IMR-90 (cell line): Measurements from ENCODE around the gene KCNQ5. TPM values are rescaled to one million over a fixed set of nuclear protein-coding genes. Genes with fewer than 3 reads are reported as not detected.

Experiments
- ATAC-seq: fragments of 200-7000 bp; cut with Tn5 transposase; 2 replicates; pipeline ENCODE4 v1.9.1; 2020; ENCODE audit warnings: low read depth, mild to moderate bottlenecking, moderate library complexity
- BruUV-seq: library from RNA; stranded (reverse); fragments of 400-500 nt; replicated peaks from 2 replicates; lab custom pipeline; 2021; lab: Mats Ljungman, UMichigan
- CTCF ChIA-PET: fragments of 300-600 bp; formaldehyde crosslinking; extraction: SDS; loops from one replicate; lab custom pipeline; 2021; ENCODE audit warnings: antibody characterized with exemption; lab: Yijun Ruan, JAX
- POLR2A ChIA-PET: fragments of 300-600 bp; sonication (Branson Sonifier 250); formaldehyde crosslinking; loops from one replicate; lab custom pipeline; 2022; ENCODE audit warnings: antibody characterized with exemption; ENCODE audit not compliant: unreplicated experiment; lab: Charles Lee
- DNase-seq: peaks from one replicate; pipeline ENCODE4 v3.0.0; 2013
- H2AFZ ChIP-seq: replicated peaks from 2 replicates; pipeline ENCODE3; 2013; ENCODE audit warnings: low read length, mild to moderate bottlenecking; ENCODE audit not compliant: poor library complexity
- H2AK5ac ChIP-seq: 2 replicates; pipeline ENCODE4 v1.6.1; 2013; ENCODE audit warnings: low read depth, low read length, inconsistent platforms
- H2AK9ac ChIP-seq: replicated peaks from 2 replicates; pipeline ENCODE3; 2013; ENCODE audit warnings: mild to moderate bottlenecking, low read depth, low read length, moderate library complexity; ENCODE audit not compliant: poor library complexity
- H2BK120ac ChIP-seq: 2 replicates; pipeline ENCODE4 v1.6.1; 2013; ENCODE audit warnings: low read depth, low read length, inconsistent platforms
- H2BK15ac ChIP-seq: 3 replicates; pipeline ENCODE4 v1.6.1; 2013; ENCODE audit warnings: low read depth, low read length, inconsistent platforms
- H2BK20ac ChIP-seq: 2 replicates; pipeline ENCODE4 v1.6.1; 2013; ENCODE audit warnings: low read depth, mild to moderate bottlenecking, inconsistent platforms, low read length, moderate library complexity
- H2BK5ac ChIP-seq: 2 replicates; pipeline ENCODE4 v1.6.1; 2013; ENCODE audit warnings: mild to moderate bottlenecking, low read depth, low read length, inconsistent platforms; ENCODE audit not compliant: poor library complexity, severe bottlenecking
- H3K14ac ChIP-seq: replicated peaks from 2 replicates; pipeline ENCODE4 v1.6.1; 2013; ENCODE audit warnings: low read depth, low read length, inconsistent platforms
- H3K18ac ChIP-seq: 2 replicates; pipeline ENCODE4 v1.6.1; 2013; ENCODE audit warnings: low read depth, low read length, control low read depth
- H3K23ac ChIP-seq: 2 replicates; pipeline ENCODE4 v1.6.1; 2013; ENCODE audit warnings: low read depth, low read length, inconsistent platforms
- H3K27ac ChIP-seq: 2 replicates; pipeline ENCODE4 v1.5.1; 2013; ENCODE audit warnings: mild to moderate bottlenecking, control low read depth, low read length; ENCODE audit not compliant: insufficient read depth
- H3K27me3 ChIP-seq: 2 replicates; pipeline ENCODE4 v1.6.1; 2013; ENCODE audit warnings: low read length; ENCODE audit not compliant: control insufficient read depth, insufficient read depth
- H3K36me3 ChIP-seq: 2 replicates; pipeline ENCODE4 v1.6.1; 2013; ENCODE audit warnings: low read length, mixed read lengths; ENCODE audit not compliant: control insufficient read depth, insufficient read depth
- H3K4ac ChIP-seq: 2 replicates; pipeline ENCODE4 v1.6.1; 2013; ENCODE audit warnings: low read depth, low read length, inconsistent platforms
- H3K4me1 ChIP-seq: 2 replicates; pipeline ENCODE4 v1.6.1; 2013; ENCODE audit warnings: low read length, mixed read lengths; ENCODE audit not compliant: control insufficient read depth, insufficient read depth
- H3K4me2 ChIP-seq: 2 replicates; pipeline ENCODE4 v1.6.1; 2013; ENCODE audit warnings: low read depth, mild to moderate bottlenecking, control low read depth, low read length, moderate library complexity
- H3K4me3 ChIP-seq: 2 replicates; pipeline ENCODE4 v1.5.1; 2013; ENCODE audit warnings: low read depth, mild to moderate bottlenecking, control low read depth, low read length, moderate library complexity; ENCODE audit not compliant: insufficient read depth
- H3K56ac ChIP-seq: 2 replicates; pipeline ENCODE4 v1.6.1; 2013; ENCODE audit warnings: low read length, inconsistent platforms; ENCODE audit not compliant: insufficient read depth; ENCODE audit errors: extremely low read depth
- H3K79me1 ChIP-seq, 2 experiments: 2 replicates each; pipeline ENCODE4 v1.6.1; 2013; ENCODE audit warnings: low read length in 2 of 2, inconsistent platforms in 1 of 2, low read depth in 1 of 2
- H3K9ac ChIP-seq: 2 replicates; pipeline ENCODE4 v1.6.1; 2013; ENCODE audit warnings: low read depth, low read length, control low read depth
- H3K9me1 ChIP-seq: 2 replicates; pipeline ENCODE4 v1.6.1; 2013; ENCODE audit warnings: low read length, inconsistent platforms; ENCODE audit not compliant: insufficient read depth
- H3K9me3 ChIP-seq: 2 replicates; pipeline ENCODE4 v1.6.1; 2013; ENCODE audit warnings: low read length; ENCODE audit not compliant: control insufficient read depth, insufficient read depth
- H4K20me1 ChIP-seq: 2 replicates; pipeline ENCODE4 v1.6.1; 2013; ENCODE audit warnings: low read length, inconsistent platforms; ENCODE audit not compliant: insufficient read depth
- H4K5ac ChIP-seq: 2 replicates; pipeline ENCODE4 v1.6.1; 2013; ENCODE audit warnings: mild to moderate bottlenecking, low read depth, low read length, control low read depth
- H4K8ac ChIP-seq, 2 experiments: 2 replicates each; pipeline ENCODE4 v1.6.1; 2013; ENCODE audit warnings: low read depth in 2 of 2, low read length in 2 of 2, control low read depth in 1 of 2, inconsistent platforms in 1 of 2
- H4K91ac ChIP-seq: 2 replicates; pipeline ENCODE4 v1.6.1; 2013; ENCODE audit warnings: low read depth, low read length, inconsistent platforms; ENCODE audit not compliant: insufficient read depth
- FOS ChIP-seq: fragments of 150-350 bp; IDR thresholded peaks from 2 replicates; pipeline ENCODE4 v1.6.1; 2016; ENCODE audit warnings: low read depth, low read length
- MAFK ChIP-seq: IDR thresholded peaks from 2 replicates; pipeline ENCODE4 v1.6.1; 2012; ENCODE audit warnings: low read depth, low read length, improper control_type of control experiment
- MAZ ChIP-seq: IDR thresholded peaks from 2 replicates; pipeline ENCODE4 v1.6.1; 2012; ENCODE audit warnings: low read depth, mild to moderate bottlenecking, low read length, improper control_type of control experiment, moderate library complexity, borderline replicate concordance
- POLR2A ChIP-seq: IDR thresholded peaks from 2 replicates; pipeline ENCODE4 v1.6.1; 2012; ENCODE audit warnings: mild to moderate bottlenecking, low read depth, low read length
- RAD21 ChIP-seq: IDR thresholded peaks from 2 replicates; pipeline ENCODE4 v1.6.1; 2012; ENCODE audit warnings: low read length, improper control_type of control experiment
- RFX5 ChIP-seq: IDR thresholded peaks from 2 replicates; pipeline ENCODE4 v1.8.0; 2012; ENCODE audit warnings: low read depth, mild to moderate bottlenecking, low read length, moderate library complexity
- SMC3 ChIP-seq: fragments of 150-350 bp; IDR thresholded peaks from 2 replicates; pipeline ENCODE4 v1.6.1; 2016; ENCODE audit warnings: low read depth, mild to moderate bottlenecking, antibody characterized with exemption, low read length, moderate library complexity
- WGBS, 2 experiments: methylation state at CpG; one replicate each; pipeline versions ENCODE4 v1.1.5 to v1.1.7; 2013; ENCODE audit warnings: missing lambda C conversion rate in 2 of 2; ENCODE audit not compliant: insufficient read length in 1 of 2; ENCODE audit errors: extremely low coverage in 2 of 2; 5-methylcytosine and 5-hydroxymethylcytosine counted together
- dilution Hi-C: fragments of 300-500 bp; cut with HindIII; formaldehyde crosslinking; loops from one replicate; pipeline ENCODE4 v1.14.3; 2018; ENCODE audit warnings: low sequenced_read_pairs; ENCODE audit not compliant: unreplicated experiment
- in situ Hi-C: fragments of 300-500 bp; cut with MboI; formaldehyde crosslinking; loops from 3 replicates; pipeline ENCODE4 v1.14.3; 2019; ENCODE audit warnings: low sequenced_read_pairs, inconsistent platforms, mixed read lengths
- intact Hi-C: fragments of 100-400 bp; cut with micrococcal nuclease; formaldehyde crosslinking; loops from 2 replicates; pipeline ENCODE4 v1.10.0; 2022
- polyA plus RNA-seq, 3 experiments: library from polyadenylated mRNA; depleted of rRNA; stranded (reverse); fragments of >200 nt; gene quantifications; 2 replicates each; pipeline ENCODE4 v1.2.3, GENCODE V29; 2012; ENCODE audit warnings: low replicate concordance in 1 of 3
- total RNA-seq: library from RNA; depleted of rRNA; stranded (reverse); fragments of >200 nt; gene quantifications from 2 replicates; pipeline ENCODE4 v1.2.3, GENCODE V29; 2012

KCNQ5 gene
- total and polyA plus RNA-seq, 2 of the 4 experiments (the other 2 are of a cell fraction) = 0.75 to 1.3 TPM

GRCh38 chr6:72819609-72820008, 197.7 kb downstream of the KCNQ5 start:
- Histone ChIP-seq H4K91ac (no peak overlapping the region), H2BK5ac (no peak overlapping the region), H2AK9ac (no peak overlapping the region), H4K20me1 (no peaks in the 10 kb centered on the region), H3K9ac (no peak overlapping the region), H2BK15ac (no peak overlapping the region), H2AK5ac (no peak overlapping the region), H3K56ac (no peak overlapping the region), H2BK20ac (no peak overlapping the region), H3K18ac (no peak overlapping the region), H3K23ac (no peak overlapping the region), H3K4me3 (no peak overlapping the region), H3K36me3 (no peaks in the 10 kb centered on the region), H4K8ac (no peak overlapping the region), H3K79me1 (no peaks in the 10 kb centered on the region; a peak in 1 of 4 replicates), H3K4me2 (no peak overlapping the region), H3K4ac (no peak overlapping the region), H2BK120ac (no peak overlapping the region), H2AFZ (peak overlapping the region; percentile 65), H3K27ac (no peak overlapping the region), H3K4me1 (no peaks in the 10 kb centered on the region), H3K27me3 (no peaks in the 10 kb centered on the region), H3K9me3 (no peaks in the 10 kb centered on the region), H4K5ac (no peak overlapping the region), H3K9me1 (no peaks in the 10 kb centered on the region), H3K14ac (no peak overlapping the region)
- POLR2A ChIA-PET = no interaction called here
- CTCF ChIA-PET = no interaction called here
- in situ Hi-C loops (no loop called here), dilution Hi-C loops (no loop called here), intact Hi-C loops (no loop called here)
- 77% methylated on average over 1 of the region's 2 CpGs; no CpG with 5 or more reads in 1 of the 2 experiments for WGBS, 2 experiments
- DNase-seq (no peak), ATAC-seq (no peak)
- no peak for TF ChIP-seq SMC3
- TF ChIP-seq POLR2A = no peak
- TF ChIP-seq RAD21 = no peak
- no peak for TF ChIP-seq MAZ
- TF ChIP-seq FOS = no peak
- TF ChIP-seq MAFK = no peak
- no peak for TF ChIP-seq RFX5
- BruUV-seq = no TSS peak
